GM19239 (cell line): ENCODE results near the gene MIB1.

Source experiments
- DNase-seq: peaks from one replicate; pipeline ENCODE4 v3.0.0; 2011; ENCODE audit warnings: low spot score; ENCODE audit not compliant: insufficient read length
- FAIRE-seq: peaks from 2 replicates; lab custom pipeline; 2011; peaks lifted over from hg19 to GRCh38; lab: Jason Lieb, UNC

Gene MIB1

DNA sequence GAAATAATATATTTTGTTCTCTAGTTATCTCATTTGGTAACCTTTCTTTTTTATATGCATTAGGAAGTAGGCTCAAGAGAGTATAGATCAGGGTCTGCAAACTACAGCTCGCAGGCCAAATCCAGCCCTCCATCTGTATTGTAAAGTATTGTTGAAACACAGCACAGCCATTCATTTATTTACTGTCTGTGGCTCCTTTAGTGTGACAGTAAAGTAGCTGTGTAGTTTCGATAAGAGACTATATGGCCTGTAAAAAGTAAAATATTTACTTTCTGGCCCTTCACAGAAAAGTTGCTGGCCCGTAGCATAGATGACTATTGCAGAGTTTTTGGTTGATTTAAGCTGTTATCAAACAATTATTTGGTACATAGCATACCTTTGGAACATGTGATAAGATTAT is 67.6 kb downstream of the MIB1 start:
- no peak for FAIRE-seq
- DNase-seq: no peak

DNA sequence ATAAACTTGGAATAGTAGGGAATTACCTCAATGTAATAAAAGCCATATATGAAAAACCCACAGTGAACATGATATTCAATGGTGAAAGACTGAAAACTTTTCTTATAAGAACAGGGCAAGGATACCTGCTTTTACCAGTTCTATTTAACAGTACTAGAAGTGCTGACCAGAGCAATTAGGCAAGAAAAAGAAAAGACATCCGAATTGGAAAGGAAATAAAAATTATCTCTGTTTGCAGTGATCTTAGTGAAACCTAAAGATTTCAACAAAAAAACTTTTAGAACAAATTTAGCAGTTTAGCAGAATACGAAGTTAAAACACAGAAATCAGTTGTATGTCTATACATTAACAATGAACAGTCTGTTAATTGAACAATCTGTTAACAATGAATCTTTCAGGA is 69.1 kb downstream of the MIB1 start:
- no peak for DNase-seq
- peak; percentile 31 for FAIRE-seq

- DNase-seq (no peak), FAIRE-seq (no peak)
Measured at GRCh38 chr18:21815101-21815500, 74.5 kb downstream of the MIB1 start.

DNA sequence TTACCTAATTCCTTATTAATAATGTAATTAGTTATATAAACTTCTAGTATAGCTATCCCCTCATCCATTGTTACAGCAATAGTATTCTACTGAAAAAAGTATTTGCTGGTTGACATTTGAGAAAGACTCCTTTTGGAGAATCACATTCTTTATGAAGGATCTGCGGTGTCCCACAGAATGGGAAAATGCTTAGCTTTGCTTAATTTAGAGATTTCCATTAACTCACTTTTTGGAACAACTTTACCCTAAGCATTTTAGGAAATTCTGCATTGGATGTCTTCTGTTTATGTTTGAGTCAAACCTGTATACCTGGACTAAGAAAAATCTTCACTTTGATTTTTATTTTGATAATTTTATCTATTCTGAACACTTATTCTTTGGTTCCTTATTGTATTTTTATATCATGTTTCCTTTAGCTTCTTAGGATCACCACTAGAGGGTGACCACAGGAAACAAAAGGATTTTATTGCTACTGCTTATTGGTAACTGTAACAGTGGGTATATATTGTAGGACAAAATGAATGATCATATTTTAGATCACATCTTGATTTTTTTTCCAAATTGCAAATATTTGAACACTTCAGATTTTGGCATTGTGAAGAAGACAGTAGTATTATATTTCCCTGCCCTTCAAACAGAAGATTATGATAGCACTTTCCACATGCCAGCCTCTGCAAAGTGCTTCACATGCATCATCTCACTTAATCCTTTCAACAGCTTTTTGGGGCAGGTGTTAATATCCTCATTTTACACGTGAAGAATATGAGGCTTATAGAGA is 79.6 kb downstream of the MIB1 start:
- FAIRE-seq: no peak
- DNase-seq: no peak

DNA sequence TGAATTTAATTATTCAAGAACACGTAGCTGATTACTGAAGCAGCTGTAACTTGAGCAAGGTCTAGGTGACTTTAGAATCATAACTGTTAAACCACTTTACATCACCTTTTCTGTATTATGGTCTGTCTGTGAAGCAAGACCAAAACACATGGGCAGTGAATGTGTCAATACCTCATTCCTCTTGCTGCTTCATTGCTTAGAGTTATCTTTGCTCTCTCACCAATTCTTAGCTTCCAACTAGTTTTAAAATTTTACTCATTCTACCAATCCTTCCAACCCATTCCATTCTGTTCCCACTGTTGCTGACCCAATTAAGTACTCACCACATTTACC is 80.2 kb downstream of the MIB1 start:
- FAIRE-seq (no peak), DNase-seq (no peak)

DNA sequence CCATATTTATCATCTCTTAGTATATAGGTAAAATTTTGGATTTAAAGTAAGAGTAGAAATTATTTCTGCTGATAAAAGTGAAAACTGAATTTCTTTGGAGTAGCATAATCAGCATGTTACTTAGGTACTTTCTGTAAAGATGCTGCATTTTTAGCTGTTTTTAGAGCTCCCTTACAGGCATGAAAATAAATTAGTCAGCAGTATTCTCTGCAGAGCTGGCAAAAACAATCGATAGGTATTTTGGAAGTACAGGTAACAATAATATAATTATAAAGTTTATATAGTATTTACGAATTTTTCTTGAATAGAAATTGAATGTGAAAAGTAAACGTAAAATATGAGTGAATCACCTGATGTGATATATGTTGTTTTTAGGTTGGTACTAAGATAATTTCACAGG is 83.3 kb downstream of the MIB1 start:
- DNase-seq (no peak), FAIRE-seq (no peak)

DNA sequence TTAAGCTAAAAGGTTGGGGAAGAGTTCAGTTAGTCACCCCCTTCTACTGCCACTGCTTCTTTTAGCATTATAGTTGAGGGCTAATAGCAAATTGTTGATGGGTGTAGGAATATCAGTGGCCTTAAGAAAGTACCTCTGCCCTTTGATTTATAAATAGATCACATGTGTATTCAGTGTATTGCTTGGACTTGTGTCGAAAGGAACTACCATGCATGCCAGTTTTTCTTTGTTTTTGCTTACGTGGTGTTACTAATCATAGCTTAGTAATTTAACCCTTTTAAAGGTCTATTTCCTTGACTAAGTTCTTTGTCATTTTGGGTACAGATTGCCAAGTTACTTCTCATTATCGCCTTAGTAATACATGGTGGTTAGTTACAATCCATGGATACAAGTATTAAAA is 85.6 kb downstream of the MIB1 start:
- no peak for FAIRE-seq
- DNase-seq: no peak

- FAIRE-seq: no peak
Measured at GRCh38 chr18:21826641-21827302, 86.2 kb downstream of the MIB1 start.

DNA sequence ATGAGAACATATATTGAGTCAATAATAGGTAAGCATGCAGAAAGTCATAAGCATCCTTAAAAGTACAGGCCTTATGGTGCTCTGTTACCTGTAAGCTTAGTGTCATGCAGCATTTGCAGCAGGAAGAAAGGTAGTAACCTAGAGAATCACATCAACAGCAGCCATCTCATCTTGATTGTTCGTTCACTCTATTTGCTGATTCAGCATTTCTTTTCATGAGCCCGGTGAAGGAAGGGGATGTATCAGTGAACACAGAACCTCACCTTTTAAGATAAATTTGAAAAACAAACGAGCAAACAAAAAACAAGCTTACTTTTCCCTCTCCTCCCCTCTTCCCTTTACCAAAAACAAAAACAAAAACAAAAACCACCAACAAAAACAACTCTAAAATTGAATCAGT is 89.9 kb downstream of the MIB1 start:
- FAIRE-seq: no peak
- DNase-seq: no peak

More at GRCh38 chr18:21826641-21827302, 86.2 kb downstream of the MIB1 start:
- DNase-seq: no peak

- FAIRE-seq: no peak
- DNase-seq: no peak
Measured at GRCh38 chr18:21831413-21831831, 90.8 kb downstream of the MIB1 start.

GRCh38 chr18:21833604-21834298 is 93.2 kb downstream of the MIB1 start:
- DNase-seq (no peak), FAIRE-seq (no peak)

GRCh38 chr18:21834299-21834660 is 93.7 kb downstream of the MIB1 start:
- no peak for DNase-seq
- FAIRE-seq: no peak

DNA sequence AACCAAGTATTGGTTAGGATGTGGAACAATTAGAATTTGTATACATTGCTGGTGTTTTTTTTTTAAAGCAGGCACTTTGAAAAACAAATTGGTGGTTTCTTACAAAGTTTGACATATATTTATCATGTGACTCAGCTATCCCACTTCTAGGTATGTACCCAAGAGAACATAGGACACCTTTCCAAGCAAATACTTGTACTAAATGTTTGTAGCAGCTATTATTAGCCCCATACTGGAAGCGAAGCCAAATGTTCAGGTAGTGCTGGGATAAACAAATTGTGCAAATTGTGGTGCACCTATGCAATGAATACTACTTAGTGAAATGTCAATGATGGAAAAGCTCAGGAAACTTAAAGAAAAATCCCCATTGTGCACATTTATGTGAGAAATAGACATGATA is 101.0 kb downstream of the MIB1 start:
- FAIRE-seq: no peak

DNA sequence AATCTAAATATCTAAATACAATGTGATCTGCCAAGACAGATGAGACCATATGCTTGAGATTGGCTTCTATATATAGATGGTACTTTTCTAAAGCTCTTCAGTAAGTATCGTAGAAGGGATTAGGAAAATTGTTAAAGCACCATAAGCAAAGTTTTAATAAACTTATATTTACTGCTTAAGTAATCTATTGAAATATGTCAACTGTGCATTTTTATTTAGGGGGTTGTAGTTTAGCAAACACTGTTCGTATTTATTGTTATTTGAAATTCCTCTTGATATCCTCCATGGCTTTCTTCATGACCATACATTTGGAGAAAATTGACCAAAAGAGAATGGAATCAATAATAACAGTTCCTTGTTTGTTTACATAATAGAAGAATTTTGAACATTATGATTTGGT is 102.7 kb downstream of the MIB1 start:
- FAIRE-seq (no peak), DNase-seq (no peak)

More for the DNA sequence above, 101.0 kb downstream of the MIB1 start:
- no peak for DNase-seq

DNA sequence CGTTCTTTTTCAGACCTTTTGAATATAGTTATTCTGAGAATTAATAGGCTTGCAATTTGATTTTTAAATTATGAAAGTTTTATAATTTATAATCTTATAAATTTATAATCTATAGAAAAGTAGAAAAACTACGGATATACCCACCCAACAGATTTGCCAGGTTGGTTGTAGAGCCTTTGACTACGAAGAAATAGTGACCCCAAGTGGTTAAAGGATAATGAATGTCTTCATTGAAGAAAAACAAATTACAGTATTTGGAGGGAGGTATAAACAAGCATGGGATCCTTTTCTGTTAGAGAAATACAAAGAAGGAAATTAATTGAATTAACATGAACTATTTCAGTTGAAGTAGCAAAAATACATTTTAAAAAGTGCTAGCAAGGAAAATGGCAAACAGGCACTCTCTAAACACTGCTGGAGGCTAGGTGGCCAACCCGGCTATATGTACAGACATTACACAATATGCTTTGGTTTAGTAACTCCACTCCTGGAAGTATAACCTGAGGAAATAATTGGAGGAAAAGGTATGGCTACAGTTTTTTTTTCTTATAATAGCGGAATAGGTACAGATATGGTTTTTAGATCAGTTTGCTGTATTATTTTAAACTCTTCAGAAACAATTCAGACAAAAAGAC is 110.9 kb downstream of the MIB1 start:
- FAIRE-seq (no peak), DNase-seq (no peak)

- FAIRE-seq: no peak
Measured at GRCh38 chr18:21853016-21853415, 112.4 kb downstream of the MIB1 start.

DNA sequence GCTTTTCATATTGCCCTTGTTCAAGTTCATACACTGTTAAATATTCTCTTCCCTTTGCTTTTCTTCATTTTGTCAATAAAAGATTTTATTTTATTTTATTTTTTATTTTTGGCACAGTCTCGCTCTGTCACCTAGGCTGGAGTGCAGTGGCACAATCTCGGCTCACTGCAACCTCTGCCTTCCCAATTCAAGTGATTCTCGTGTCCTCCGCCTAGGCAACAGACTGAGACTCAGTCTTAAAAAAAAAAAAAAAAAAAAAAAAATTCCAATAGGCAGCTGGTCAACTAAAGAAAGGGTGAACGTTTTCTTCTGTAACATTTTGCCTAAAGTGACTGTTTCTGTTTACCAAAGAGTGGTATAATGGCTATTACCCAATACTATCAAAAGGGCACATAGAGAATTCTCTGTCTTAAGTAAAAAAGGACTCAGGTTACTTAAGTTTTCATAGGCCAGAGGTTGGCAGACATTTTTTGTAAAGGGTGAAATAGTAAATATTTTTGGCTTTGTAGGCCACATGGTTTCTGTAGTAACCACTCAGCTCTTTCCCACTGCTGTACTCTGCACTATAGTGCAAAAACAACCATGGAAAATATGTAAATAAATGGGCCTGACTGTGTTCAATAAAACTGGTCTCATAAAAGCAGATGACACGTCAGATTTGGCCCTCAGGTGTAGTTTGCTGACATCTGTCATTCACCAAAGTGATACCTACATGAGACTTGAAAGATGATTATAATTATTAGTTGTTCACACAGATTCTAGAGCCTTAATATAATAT is 113.4 kb downstream of the MIB1 start:
- FAIRE-seq: no peak
- no peak for DNase-seq

More at GRCh38 chr18:21853016-21853415, 112.4 kb downstream of the MIB1 start:
- DNase-seq: peak; percentile 37

GRCh38 chr18:21855432-21855831 is 114.8 kb downstream of the MIB1 start:
- no peak for DNase-seq
- no peak for FAIRE-seq

- no peak for FAIRE-seq
- no peak for DNase-seq
Measured at GRCh38 chr18:21857871-21858270, 117.3 kb downstream of the MIB1 start.

DNA sequence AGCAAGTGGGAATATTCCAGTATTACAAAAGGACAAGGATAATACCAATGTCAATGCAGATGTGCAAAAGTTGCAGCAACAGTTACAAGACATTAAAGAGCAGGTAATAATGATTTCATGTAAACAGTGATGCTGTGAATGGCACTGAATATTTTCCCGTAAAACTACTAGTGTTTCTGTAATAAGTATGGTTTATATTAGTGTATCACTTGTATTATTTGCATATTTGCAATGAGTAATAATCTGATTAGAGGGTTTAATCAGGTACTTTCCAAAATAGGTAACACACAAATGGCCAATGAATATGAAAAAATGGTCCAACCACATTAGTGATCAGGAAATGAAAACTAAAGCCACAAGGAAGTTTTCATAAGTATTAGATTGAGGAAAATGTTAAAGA is 118.0 kb downstream of the MIB1 start:
- DNase-seq (no peak), FAIRE-seq (no peak)
